ENCODE data around the gene DYRK3.

The DYRK3 gene

DNA sequence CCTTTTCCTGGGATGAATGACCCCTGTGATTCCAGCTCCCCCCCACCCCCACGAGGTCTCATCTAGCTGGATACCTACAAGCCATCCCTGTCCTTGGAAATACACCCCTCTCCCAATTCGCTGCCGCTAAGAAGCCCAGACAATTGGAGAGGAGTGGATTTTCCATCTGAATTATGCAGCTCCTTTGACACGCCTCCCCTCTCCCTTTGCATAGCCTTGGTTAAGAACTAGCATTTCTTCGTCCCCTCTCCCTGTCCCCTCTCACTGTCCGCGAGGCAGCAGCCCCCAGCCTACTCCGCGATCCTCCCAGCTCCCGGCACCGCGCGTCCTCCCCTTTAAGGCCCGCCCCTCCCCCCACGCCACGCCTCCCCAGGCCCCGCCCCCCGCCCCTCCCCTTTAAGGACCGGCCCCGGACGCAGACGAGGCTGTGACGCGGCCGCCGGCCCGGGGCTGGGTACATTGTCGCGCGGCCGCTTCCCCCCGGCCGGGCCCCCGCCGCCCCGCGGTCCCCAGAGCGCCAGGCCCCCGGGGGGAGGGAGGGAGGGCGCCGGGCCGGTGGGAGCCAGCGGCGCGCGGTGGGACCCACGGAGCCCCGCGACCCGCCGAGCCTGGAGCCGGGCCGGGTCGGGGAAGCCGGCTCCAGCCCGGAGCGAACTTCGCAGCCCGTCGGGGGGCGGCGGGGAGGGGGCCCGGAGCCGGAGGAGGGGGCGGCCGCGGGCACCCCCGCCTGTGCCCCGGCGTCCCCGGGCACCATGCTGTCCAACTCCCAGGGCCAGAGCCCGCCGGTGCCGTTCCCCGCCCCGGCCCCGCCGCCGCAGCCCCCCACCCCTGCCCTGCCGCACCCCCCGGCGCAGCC is 49.4 kb downstream of the DYRK3 start, which contains the start of gene MAPKAPK2:
Gene MAPKAPK2 (plus strand): TSS at position 428 of the 856 bp plus-strand sequence. CDS start 325 bp downstream, at position 753.
- no peak for DNase-seq

DNA sequence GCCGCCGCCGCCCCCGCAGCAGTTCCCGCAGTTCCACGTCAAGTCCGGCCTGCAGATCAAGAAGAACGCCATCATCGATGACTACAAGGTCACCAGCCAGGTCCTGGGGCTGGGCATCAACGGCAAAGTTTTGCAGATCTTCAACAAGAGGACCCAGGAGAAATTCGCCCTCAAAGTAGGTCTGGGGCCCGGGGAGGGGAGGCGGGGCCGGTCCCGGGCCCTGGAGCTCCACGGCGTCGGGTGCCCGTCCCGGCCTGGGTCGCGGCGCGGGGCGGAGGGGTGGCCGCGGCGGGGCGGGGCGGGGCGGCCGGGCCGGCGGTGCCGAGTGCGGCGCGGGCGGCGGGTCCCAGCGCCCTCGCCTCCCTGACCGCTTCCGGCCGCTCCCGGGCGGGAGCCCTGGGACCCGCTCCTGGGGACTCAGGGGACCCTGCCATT is 50.0 kb downstream of the DYRK3 start:
- DNase-seq, result no peak

DNA sequence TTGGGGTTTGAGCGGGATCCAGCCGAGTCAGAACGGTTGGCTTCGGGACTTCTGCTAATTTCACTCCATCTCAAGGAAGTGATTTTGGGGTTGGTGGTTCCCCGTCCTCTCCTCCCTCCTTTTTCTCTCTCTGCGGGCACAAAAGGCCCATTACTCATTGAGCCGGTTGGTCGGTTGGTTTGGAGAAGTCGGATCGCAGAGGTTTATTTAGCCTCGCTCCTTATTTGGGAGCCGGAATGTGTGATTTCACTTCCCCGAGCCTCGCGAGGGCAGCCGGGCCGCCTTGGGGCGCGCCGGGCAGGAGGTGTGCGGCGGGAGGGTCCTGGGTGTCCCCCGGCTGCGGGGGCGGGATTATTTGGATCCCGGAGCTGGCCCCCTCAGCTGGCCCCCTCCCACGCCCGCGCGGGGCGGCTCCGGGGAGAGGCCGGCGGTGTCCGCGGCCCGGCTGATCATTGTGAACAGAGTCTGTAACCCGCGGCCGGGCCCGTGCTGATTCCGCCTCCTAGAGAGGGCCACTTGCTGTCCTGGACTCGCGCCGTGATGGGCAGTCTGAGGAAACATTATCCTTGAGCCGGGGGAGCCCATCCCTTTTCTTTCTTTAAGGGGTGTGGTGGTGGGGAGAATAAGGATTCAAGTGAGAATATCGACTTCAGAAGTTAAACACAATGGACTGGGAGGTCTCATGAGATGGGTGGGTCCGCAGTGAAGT is 50.6 kb downstream of the DYRK3 start:
- DNase-seq, result no peak

DNA sequence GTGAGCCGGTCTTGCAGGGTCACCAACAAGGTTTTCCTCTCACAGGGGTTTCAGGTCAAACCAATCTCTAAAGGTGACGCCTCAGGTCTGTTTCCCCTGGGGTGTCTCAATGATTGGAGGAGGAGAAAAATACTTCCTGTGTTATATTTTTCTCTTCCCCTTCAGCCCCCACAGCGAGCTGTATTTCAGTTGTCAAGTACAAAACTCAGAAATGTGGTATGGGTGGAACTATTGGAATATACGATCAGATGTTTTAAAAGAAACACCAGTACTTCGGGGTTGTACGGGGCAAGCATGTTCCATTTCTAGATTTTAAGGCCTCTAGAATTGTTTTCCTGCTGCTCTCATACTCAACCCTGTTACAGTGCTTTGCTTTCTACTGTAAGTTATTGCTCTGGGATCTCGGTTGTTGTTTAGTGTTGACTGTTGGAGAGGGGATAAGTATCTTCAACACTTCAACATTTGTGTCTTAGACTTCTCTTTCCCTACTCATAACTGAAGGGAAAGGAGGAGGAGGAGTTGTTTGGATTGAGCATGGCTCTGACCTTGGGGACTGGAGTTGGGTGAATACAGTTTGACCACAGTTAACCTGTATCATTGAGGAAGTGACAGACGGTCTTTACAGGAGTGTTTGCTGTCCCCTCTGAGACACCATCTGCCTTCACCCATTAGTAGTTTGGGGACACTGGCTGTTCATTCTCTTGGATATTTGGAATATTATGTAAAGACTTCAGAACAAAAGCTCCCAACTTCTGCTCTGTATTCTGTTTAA is 51.3 kb downstream of the DYRK3 start:
- DNase-seq, result no peak

DNA sequence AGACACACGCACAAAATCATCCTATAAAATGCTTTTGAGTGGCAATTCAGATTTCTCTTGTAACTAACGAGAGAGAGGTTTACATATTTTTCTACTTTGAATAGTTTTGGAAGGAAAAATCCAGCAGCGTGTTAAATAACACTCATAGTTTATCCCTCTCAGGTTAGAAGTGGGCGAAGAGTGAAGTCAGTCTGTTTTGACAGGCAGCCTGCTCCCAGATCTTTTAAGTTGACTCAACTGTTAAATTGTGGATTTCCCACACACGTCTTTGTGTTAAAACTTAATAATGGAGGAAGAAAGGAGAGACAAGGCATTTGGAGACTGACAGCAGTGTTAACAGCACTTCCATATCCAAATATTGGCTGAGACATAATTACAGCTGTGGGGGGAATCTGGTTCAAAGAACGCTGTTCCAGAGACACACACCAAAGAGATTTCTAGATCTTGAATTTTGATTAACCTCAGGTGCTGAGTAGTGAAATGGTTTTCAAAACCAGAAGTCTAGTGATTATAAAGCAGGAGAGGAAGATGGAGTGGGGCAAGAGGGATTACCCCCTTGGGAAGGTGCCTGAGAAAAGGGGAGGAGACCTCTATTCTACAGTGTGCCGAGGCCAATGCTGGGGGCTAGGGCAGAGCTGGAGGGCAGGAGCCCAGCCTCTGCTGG is 52.0 kb downstream of the DYRK3 start:
- DNase-seq, result no peak

DNA sequence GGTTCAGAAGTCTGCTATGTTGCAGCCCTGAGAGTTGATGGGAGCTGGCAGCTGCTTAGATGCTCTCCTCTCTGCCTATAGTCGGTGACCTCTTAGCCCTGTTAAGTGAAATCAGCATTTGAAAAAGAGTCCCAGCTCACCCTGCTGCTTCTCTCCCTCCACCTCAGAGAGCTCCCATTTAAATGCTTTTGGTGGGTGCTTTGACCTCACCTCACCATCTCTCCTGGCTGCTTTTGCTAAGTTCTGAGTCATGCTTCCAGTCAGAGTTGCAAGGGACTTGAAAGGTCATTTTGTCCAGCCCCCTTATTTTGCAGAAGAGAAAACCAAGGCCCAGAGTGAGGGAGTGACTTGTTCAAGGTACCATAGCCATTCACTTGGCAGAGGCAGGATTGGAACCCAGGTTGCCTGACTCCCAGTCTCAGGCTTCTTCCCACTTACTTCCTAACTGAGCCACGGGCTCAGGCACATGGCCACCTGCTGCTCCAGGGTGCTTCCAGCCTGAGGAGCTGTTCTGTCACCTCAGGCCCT is 52.6 kb downstream of the DYRK3 start:
- DNase-seq, result no peak

DNA sequence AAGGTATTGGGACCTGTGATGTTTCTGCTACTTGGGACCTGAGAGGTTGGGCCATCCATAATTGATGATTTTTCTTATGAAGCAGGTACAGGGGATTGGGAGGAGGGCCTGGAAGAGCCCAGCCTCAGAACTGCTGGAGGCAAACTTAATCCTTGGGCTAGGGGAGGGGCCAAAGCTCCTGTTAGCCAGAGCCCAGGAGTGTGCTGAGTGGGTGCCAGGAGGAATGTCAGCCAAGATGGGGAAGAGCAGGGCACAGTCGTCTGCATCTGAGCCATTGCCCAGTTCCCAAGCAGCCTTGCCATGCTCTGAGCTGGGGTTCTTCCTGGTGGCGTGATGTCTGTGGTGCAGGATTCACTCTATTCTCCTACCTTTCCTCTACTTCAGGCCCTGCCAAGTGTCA is 55.2 kb downstream of the DYRK3 start:
- no peak for DNase-seq

DNA sequence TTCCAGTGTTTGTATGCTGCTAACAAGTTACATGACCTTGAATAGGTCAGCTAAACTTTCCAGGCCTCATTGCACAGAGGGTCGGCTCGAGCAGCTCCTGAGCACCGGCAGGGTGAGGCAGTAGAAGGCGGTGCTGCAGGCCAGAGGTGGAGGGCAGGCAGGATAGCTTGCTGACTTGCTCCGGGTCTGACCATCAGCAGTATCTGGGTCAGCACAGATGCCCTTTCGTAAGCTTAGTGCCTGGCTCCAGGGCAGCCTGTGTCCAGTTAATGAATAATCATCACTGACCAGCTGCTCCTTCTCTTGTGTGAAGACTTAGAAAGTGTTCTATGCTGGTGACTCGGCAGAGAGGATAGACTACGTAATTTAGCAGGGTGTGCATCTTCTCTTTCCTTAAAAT is 56.3 kb downstream of the DYRK3 start:
- no peak for DNase-seq

DNA sequence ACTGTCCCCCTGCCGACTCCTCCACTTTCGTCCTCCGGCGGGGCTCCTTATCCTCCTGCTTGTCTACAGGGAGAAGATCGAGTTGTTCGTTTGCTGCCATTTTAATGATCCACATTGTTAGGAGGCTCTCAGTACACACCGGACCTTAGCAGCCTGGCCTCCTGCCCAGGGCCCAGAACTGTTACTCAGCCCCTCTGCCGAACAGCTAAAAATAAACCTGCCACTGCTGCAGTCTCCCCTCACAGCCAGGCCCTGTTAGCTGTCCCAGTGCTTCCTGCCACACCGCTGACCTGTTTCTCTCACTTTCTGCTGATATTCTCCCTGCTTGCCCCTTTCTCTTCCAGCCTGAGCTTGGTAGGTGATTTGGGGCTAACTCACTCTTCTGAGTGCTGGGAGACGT is 57.7 kb downstream of the DYRK3 start:
- no peak for DNase-seq

DNA sequence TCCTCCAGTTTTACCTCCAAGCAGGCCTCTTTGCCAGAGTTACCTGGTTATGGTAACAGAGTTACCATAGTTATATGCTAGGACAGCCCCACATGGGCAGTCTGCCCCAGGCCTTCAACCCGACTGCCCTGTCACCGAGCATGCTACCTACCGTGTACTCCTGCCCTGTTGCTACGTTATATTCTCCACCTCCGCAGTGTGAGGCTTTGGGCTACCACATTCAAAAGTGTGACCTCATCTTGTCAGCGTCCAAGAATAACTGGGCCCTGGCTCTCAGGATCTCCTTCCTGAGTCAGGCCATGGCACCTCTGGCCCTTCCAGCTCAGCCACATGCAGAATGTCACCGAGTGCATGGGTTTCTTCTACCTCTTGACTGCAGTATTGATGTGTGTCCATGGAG is 58.3 kb downstream of the DYRK3 start:
- DNase-seq, result no peak

DNA sequence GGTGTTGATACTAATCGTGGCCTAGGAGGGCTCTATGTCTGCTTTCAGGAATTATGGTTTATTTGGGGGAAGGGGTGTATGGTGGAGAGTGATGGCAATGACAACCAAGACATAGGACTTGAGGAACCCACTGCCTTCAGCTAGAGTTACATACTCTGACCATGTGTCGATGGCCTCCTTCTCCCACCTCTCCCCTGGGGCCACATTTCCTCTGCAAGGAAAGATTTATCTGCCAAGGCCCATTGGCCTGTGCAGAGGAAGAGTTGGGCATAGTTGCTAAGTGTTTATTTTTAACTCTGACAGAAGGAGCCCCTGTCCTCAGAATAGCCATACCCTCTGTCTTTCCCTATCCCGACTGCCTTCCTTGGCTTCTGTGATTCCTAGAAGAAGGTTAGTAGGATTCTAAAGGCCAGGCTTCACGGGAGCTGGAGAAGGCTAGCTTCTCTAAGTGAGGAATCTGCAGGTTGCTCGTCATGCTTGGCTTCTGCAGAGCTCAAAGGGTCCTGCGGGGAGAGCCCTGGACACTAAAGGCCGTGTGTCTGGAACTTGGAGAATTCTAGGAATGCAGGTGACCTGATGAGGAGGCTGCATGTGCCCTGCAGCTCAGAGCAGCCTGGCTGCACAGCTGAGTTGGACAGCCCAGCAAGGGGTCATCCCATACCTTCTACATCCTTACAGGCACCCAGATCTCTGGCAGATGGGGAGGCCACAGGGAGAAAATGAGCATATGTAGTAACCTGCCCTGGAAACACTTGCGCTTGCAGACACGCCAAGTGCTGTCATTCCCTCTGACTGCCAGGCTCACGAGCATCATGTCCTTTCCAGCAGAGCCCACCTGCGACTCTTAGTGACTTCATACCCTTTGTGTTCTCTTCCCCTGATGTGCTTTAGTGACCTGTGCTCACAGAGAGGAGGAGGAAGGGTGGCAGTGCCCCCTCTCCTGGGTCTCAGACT is 59.1 kb downstream of the DYRK3 start:
- no peak for DNase-seq

DNA sequence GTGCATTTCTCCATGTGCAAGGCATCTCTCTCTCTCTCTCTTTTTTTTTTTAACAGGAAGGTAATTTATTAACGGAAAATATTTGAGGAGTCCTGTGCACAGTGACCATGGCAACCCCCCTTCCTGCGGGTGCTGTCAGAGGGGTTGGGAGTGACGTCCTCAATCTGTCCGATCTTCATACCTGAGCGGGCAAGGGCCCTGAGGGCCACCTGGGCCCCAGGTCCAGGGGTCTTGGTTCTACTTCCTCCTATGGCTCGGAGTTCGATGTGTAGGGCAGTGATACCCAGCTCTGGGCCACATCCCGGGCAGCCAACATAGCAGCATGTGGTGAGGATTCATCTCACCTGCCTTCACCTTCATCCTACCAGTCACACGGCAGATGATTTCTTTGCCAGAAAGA is 60.4 kb downstream of the DYRK3 start:
- DNase-seq, result no peak

DNA sequence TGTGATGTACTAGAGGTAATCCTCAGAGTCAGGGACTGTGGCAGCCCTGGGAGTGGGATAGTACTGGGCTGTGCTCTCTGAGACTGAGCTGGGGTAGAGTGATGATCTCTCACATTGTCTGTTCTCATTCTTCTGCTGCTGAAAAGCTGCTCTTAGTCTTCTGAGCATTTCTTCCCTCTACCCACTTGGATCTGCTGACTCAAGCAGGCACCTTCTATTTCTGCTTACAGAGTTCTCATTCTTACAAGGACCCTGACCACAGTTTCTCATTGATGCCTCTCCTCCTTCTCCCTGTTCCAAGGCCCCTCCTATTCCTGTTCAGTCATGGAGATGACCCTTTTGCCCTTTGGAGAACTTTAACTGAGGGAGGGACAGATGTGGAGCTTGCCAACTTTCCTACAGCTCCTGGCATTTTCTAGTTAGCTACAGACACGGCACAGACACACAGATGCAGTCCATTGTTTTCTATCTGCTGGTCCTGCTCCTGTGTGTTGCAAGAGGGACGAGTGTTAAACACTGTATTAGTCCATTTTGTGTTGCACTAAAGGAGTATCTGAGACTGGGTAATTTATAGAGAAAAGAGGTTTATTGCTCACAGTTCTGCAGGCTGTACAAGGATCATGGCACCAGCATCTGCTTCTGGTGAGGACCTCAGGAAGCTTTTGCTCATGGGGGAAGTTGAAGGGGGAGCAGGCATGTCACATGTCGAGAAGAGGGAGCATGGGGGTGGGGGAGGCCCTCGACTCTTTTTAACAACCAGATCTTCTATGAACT is 61.7 kb downstream of the DYRK3 start:
- no peak for DNase-seq

DNA sequence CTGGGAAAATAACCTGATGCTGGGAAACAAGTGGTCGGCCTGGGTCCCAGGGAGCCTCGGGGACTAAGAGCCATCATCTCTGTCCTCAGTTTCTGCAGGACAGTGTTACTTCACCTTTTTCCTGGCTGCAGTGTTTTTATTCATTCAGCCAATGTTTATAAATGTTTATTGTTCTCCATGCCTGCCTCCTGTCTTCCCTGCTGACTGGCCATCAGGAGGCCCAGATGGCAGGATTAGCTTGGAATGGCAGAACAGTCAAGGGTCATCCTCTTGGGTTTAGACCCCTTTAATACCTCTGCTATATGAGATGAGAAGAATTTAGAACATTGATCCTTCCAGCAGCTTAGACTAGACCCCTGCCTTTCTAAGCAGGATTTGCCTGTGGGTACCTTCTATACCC is 62.7 kb downstream of the DYRK3 start:
- no peak for DNase-seq
